ENCODE results near the gene KRTAP12-1.

The KRTAP12-1 gene

GRCh38 chr21:44681861-44682579 is at the start of gene KRTAP12-1:
TSS of gene KRTAP12-1 (minus strand) at chr21:44682163. CDS start at chr21:44682123, 40 bp downstream.
- no peaks in the 10 kb centered on the region for H3K36me3 ChIP-seq (ENCODE audit: control insufficient read depth, insufficient read depth, low read length)
- H3K27ac ChIP-seq (ENCODE audit: low read depth, low read length) = no peak within 1 kb of the TSS
- peaks cover 9% of the 10 kb centered on the region for H3K4me1 ChIP-seq (ENCODE audit: control insufficient read depth, insufficient read depth, low read length)
- H3K9ac ChIP-seq (ENCODE audit: low read depth, low read length) = no peak within 1 kb of the TSS
- H3K27me3 ChIP-seq (ENCODE audit: control insufficient read depth, insufficient read depth, low read length) = no peaks in the 10 kb centered on the region
- H3K4me3 ChIP-seq (ENCODE audit: low read depth, low read length) = no peak within 1 kb of the TSS
- no peaks in the 10 kb centered on the region for H3K9me3 ChIP-seq (ENCODE audit: control insufficient read depth, insufficient read depth, low read length)

- no peak overlapping the region for H3K4me3 ChIP-seq (ENCODE audit: low read depth, low read length)
- no peaks in the 10 kb centered on the region for H3K4me1 ChIP-seq (ENCODE audit: control insufficient read depth, insufficient read depth, low read length)
- no peaks in the 10 kb centered on the region for H3K27me3 ChIP-seq (ENCODE audit: control insufficient read depth, insufficient read depth, low read length)
- H3K9ac ChIP-seq (ENCODE audit: low read depth, low read length) = no peak overlapping the region
- no peaks in the 10 kb centered on the region for H3K36me3 ChIP-seq (ENCODE audit: control insufficient read depth, insufficient read depth, low read length)
- H3K27ac ChIP-seq (ENCODE audit: low read depth, low read length) = no peak overlapping the region
- H3K9me3 ChIP-seq (ENCODE audit: control insufficient read depth, insufficient read depth, low read length) = no peaks in the 10 kb centered on the region
Observed at GRCh38 chr21:44730951-44731579, 49.1 kb upstream of the KRTAP12-1 start.

- no peaks in the 10 kb centered on the region for H3K36me3 ChIP-seq (ENCODE audit: control insufficient read depth, insufficient read depth, low read length)
- no peak overlapping the region for H3K9ac ChIP-seq (ENCODE audit: low read depth, low read length)
- H3K9me3 ChIP-seq (ENCODE audit: control insufficient read depth, insufficient read depth, low read length) = no peaks in the 10 kb centered on the region
- no peaks in the 10 kb centered on the region for H3K27me3 ChIP-seq (ENCODE audit: control insufficient read depth, insufficient read depth, low read length)
- no peak overlapping the region for H3K27ac ChIP-seq (ENCODE audit: low read depth, low read length)
- no peaks in the 10 kb centered on the region for H3K4me1 ChIP-seq (ENCODE audit: control insufficient read depth, insufficient read depth, low read length)
- no peak overlapping the region for H3K4me3 ChIP-seq (ENCODE audit: low read depth, low read length)
Observed at GRCh38 chr21:44730028-44730395, 48.0 kb upstream of the KRTAP12-1 start.

DNA sequence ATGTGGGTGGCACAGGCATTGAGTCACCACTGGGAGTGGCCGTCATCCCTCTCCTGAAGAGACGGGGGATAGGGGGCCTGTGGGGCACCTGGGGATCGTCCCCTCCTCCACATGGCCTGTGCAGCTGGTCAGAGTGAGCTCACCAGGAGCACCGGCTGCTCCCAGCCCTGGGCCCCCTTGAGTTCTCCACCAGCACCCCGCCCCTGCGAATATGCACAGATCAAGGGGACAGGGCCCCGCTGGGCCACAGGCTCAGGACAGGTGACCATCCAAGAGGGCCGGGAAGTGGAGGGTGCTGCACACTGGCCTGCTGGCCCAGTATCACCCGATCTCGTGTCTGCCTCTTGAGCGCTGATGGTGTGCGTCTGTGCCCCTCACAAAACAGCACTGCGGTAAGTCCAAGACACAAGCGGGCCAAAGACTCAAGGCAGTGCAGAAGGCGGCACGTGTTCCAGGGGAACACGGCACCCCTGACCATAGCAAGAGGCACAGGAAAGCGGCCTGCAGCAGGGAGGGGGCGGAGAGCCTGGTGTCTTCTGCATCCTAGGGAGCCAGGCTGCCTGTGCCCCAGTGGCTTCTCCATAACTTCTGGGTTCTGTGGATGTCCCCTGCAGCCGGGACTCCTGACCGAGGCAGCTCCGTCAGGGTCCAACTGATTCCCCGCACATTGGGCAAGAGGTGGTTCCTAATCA is 47.5 kb upstream of the KRTAP12-1 start:
- Histone ChIP-seq H3K9me3 (ENCODE audit: control insufficient read depth, insufficient read depth, low read length) (no peaks in the 10 kb centered on the region), H3K27me3 (ENCODE audit: control insufficient read depth, insufficient read depth, low read length) (no peaks in the 10 kb centered on the region), H3K27ac (ENCODE audit: low read depth, low read length) (no peak overlapping the region), H3K4me3 (ENCODE audit: low read depth, low read length) (no peak overlapping the region), H3K4me1 (ENCODE audit: control insufficient read depth, insufficient read depth, low read length) (no peaks in the 10 kb centered on the region), H3K36me3 (ENCODE audit: control insufficient read depth, insufficient read depth, low read length) (no peaks in the 10 kb centered on the region), H3K9ac (ENCODE audit: low read depth, low read length) (no peak overlapping the region)

DNA sequence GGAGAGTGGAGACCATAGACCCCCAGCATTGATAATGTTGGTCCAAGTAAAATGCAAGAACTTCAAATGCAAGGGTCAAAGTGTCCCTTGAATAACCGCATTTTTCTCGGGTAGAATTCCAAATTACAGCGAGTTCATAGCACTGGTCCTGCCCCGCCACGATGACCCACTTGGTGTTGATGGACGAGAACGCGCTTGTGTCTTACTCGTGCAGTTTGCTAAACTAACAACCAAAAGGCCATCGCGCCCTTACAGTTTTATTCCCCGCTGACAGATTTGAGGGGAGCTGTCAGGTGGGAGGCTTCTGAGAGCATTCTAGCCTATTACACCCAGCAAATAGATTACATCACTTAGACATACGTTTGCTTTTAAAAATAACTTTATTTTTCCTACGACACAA is 46.8 kb upstream of the KRTAP12-1 start:
- H3K9ac ChIP-seq (ENCODE audit: low read depth, low read length) = no peak overlapping the region
- H3K4me1 ChIP-seq (ENCODE audit: control insufficient read depth, insufficient read depth, low read length) = 0 out of 2 replicates have a peak, but pooled peaks cover 3% of the 10 kb centered on the region
- H3K27ac ChIP-seq (ENCODE audit: low read depth, low read length) = no peak overlapping the region
- no peaks in the 10 kb centered on the region for H3K36me3 ChIP-seq (ENCODE audit: control insufficient read depth, insufficient read depth, low read length)
- no peak overlapping the region for H3K4me3 ChIP-seq (ENCODE audit: low read depth, low read length)
- peaks cover 5% of the 10 kb centered on the region for H3K27me3 ChIP-seq (ENCODE audit: control insufficient read depth, insufficient read depth, low read length)
- no peaks in the 10 kb centered on the region for H3K9me3 ChIP-seq (ENCODE audit: control insufficient read depth, insufficient read depth, low read length)

DNA sequence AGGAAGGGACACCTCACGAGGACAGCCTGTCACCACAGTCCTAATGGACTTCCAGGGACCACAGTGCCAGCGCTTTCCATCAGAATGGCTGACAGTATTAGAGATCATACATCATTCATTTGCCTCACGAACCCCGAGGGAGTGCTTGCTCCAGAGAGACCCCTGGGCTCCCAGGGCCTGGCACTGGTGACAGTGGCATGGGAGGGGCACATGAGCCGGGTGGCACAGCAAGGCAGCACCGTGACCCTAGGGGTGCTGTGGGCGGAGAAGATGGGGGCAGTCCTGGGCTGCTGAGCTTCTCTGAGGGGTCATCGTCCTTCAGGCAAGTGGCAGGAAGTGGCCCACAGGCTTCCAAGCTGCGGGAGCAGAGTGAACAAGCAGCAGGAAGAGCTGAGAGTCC is 45.8 kb upstream of the KRTAP12-1 start:
- peaks cover 14% of the 10 kb centered on the region for H3K27me3 ChIP-seq (ENCODE audit: control insufficient read depth, insufficient read depth, low read length)
- peaks cover 12% of the 10 kb centered on the region for H3K4me1 ChIP-seq (ENCODE audit: control insufficient read depth, insufficient read depth, low read length)
- H3K9me3 ChIP-seq (ENCODE audit: control insufficient read depth, insufficient read depth, low read length) = no peaks in the 10 kb centered on the region
- no peak overlapping the region for H3K9ac ChIP-seq (ENCODE audit: low read depth, low read length)
- no peaks in the 10 kb centered on the region for H3K36me3 ChIP-seq (ENCODE audit: control insufficient read depth, insufficient read depth, low read length)
- no peak overlapping the region for H3K4me3 ChIP-seq (ENCODE audit: low read depth, low read length)
- H3K27ac ChIP-seq (ENCODE audit: low read depth, low read length) = no peak overlapping the region

GRCh38 chr21:44727321-44727720 is 45.4 kb upstream of the KRTAP12-1 start:
- no peaks in the 10 kb centered on the region for H3K36me3 ChIP-seq (ENCODE audit: control insufficient read depth, insufficient read depth, low read length)

DNA sequence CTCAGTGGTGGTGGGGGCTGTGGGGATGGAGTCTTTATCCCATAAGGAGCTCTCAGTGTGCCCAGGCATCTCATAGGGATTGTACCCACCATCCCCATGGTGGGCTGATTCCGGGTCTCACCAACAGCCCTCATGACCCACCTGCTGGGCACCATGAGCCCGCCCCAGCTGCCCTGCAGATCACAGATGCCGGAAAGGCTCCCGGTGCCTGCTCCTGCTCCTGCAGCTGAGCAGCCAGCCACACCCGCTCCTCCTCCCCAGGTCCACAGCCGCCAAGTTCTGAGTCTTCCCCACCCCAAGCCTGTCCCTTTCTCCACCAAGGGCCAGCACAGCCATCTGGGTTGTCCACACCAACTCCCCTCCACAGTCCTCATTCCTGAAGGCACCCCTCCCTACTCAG is 44.9 kb upstream of the KRTAP12-1 start:
- H3K9me3 ChIP-seq (ENCODE audit: control insufficient read depth, insufficient read depth, low read length) = no peaks in the 10 kb centered on the region
- no peaks in the 10 kb centered on the region for H3K36me3 ChIP-seq (ENCODE audit: control insufficient read depth, insufficient read depth, low read length)
- H3K9ac ChIP-seq (ENCODE audit: low read depth, low read length) = no peak overlapping the region
- H3K4me1 ChIP-seq (ENCODE audit: control insufficient read depth, insufficient read depth, low read length) = peaks cover 16% of the 10 kb centered on the region
- H3K27me3 ChIP-seq (ENCODE audit: control insufficient read depth, insufficient read depth, low read length) = peaks cover 17% of the 10 kb centered on the region
- H3K27ac ChIP-seq (ENCODE audit: low read depth, low read length) = no peak overlapping the region
- H3K4me3 ChIP-seq (ENCODE audit: low read depth, low read length) = no peak overlapping the region

More at GRCh38 chr21:44727321-44727720, 45.4 kb upstream of the KRTAP12-1 start:
- H3K9ac ChIP-seq (ENCODE audit: low read depth, low read length) = no peak overlapping the region
- H3K9me3 ChIP-seq (ENCODE audit: control insufficient read depth, insufficient read depth, low read length) = no peaks in the 10 kb centered on the region
- peaks cover 17% of the 10 kb centered on the region for H3K27me3 ChIP-seq (ENCODE audit: control insufficient read depth, insufficient read depth, low read length)
- no peak overlapping the region for H3K27ac ChIP-seq (ENCODE audit: low read depth, low read length)
- no peak overlapping the region for H3K4me3 ChIP-seq (ENCODE audit: low read depth, low read length)
- peaks cover 16% of the 10 kb centered on the region for H3K4me1 ChIP-seq (ENCODE audit: control insufficient read depth, insufficient read depth, low read length)

DNA sequence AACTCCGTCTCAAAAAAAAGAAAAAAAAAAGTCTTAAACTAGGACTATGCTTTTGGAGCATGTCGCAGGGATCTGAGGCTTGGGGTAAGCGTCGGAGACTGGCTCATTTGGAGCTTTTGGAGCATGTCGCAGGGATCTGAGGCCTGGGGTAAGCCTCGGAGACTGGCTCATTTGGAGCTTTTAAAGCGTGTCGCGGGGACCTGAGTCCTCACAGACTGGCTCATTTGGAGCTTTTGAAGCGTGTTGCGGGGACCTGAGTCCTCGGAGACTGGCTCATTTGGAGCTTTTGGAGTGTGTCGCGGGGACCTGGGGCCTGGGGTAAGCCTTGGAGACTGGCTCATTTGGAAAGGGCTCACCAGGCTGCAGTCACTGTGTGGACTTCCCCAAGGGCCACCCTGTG is 43.0 kb upstream of the KRTAP12-1 start:
- Histone ChIP-seq H3K4me1 (ENCODE audit: control insufficient read depth, insufficient read depth, low read length) (peaks cover 16% of the 10 kb centered on the region), H3K9me3 (ENCODE audit: control insufficient read depth, insufficient read depth, low read length) (no peaks in the 10 kb centered on the region), H3K36me3 (ENCODE audit: control insufficient read depth, insufficient read depth, low read length) (no peaks in the 10 kb centered on the region), H3K27me3 (ENCODE audit: control insufficient read depth, insufficient read depth, low read length) (peaks cover 17% of the 10 kb centered on the region), H3K27ac (ENCODE audit: low read depth, low read length) (no peak overlapping the region), H3K9ac (ENCODE audit: low read depth, low read length) (no peak overlapping the region), H3K4me3 (ENCODE audit: low read depth, low read length) (no peak overlapping the region)

- peaks cover 16% of the 10 kb centered on the region for H3K4me1 ChIP-seq (ENCODE audit: control insufficient read depth, insufficient read depth, low read length)
- no peak overlapping the region for H3K27ac ChIP-seq (ENCODE audit: low read depth, low read length)
- no peak overlapping the region for H3K9ac ChIP-seq (ENCODE audit: low read depth, low read length)
- no peaks in the 10 kb centered on the region for H3K36me3 ChIP-seq (ENCODE audit: control insufficient read depth, insufficient read depth, low read length)
- H3K27me3 ChIP-seq (ENCODE audit: control insufficient read depth, insufficient read depth, low read length) = peaks cover 17% of the 10 kb centered on the region
- H3K9me3 ChIP-seq (ENCODE audit: control insufficient read depth, insufficient read depth, low read length) = no peaks in the 10 kb centered on the region
- no peak overlapping the region for H3K4me3 ChIP-seq (ENCODE audit: low read depth, low read length)
Observed at GRCh38 chr21:44724196-44724595, 42.2 kb upstream of the KRTAP12-1 start.
